Psoas muscle (tissue), 8 donors: ENCODE data around the gene FAM78B. TPM values are rescaled to one million over a fixed set of nuclear protein-coding genes. Genes with fewer than 3 reads are reported as not detected.

Source experiments
- ATAC-seq, 4 donors: fragments of 200-7000 bp; cut with Tn5 transposase; one replicate each; pipeline ENCODE4 v1.9.1; 2020; ENCODE audit warnings: moderate library complexity in 3 of 4, mild to moderate bottlenecking in 2 of 4
- DNase-seq, 2 donors: peaks; one replicate each; pipeline ENCODE4 v3.0.0-alpha.2; 2020
- H3K27ac ChIP-seq: fragments of 200-600 bp; one replicate; pipeline ENCODE4 v1.8.0; 2022
- H3K27me3 ChIP-seq, 3 donors: fragments of 200-600 bp in 1 of 3; one replicate each; pipeline versions ENCODE4 v1.6.1 to v1.8.0; 2013 to 2022; ENCODE audit warnings: low read length in 2 of 3, mild to moderate bottlenecking in 2 of 3, moderate library complexity in 1 of 3; ENCODE audit not compliant: insufficient read depth in 3 of 3
- H3K36me3 ChIP-seq, 2 donors: fragments of 200-600 bp in 1 of 2; one replicate each; pipeline versions ENCODE4 v1.6.1 to v1.8.0; 2013 to 2022; ENCODE audit warnings: low read depth in 1 of 2, mild to moderate bottlenecking in 1 of 2, moderate library complexity in 1 of 2; ENCODE audit not compliant: insufficient read depth in 1 of 2
- H3K4me1 ChIP-seq: fragments of 200-600 bp; one replicate; pipeline ENCODE4 v1.8.0; 2022
- H3K4me3 ChIP-seq: fragments of 200-600 bp; one replicate; pipeline ENCODE4 v1.8.0; 2022; ENCODE audit warnings: mild to moderate bottlenecking
- H3K9me3 ChIP-seq: fragments of 200-600 bp; one replicate; pipeline ENCODE4 v1.8.0; 2022
- WGBS, 3 donors: extraction: QIAGEN DNeasy Blood & Tissue Kit; methylation state at CpG; one replicate each; pipeline versions ENCODE4 v1.1.6 to v1.1.7; 2013; 5-methylcytosine and 5-hydroxymethylcytosine counted together
- intact Hi-C, 2 donors: fragments of 100-400 bp; cut with DNase I; formaldehyde crosslinking; loops; one replicate each; pipeline versions ENCODE4 v1.11.0 to v1.14.2; 2022
- polyA plus RNA-seq, 3 donors: library from polyadenylated mRNA; stranded (reverse); fragments of 200-250 nt; gene quantifications; one replicate each; pipeline ENCODE4 v1.2.3, GENCODE V29; 2013
- total RNA-seq, 4 donors: library from RNA; stranded (reverse); fragmentation: NEBNext Ultra II Directional in 2 of 4; extraction: Animal tissue kit (Norgen Biotek cat#: 25700) in 2 of 4; gene quantifications; one replicate each; pipeline versions ENCODE4 v1.2.1 to v1.2.4, GENCODE V29; 2021 to 2023
- TF ChIP-seq, protein P1 (sequence below): fragments of 200-600 bp; IDR thresholded peaks from one replicate; pipeline ENCODE4 v1.8.0; 2022; ENCODE audit warnings: antibody characterized with exemption
- donor health status: healthy with polysubstance abuse.
- donor health status: DM: no; HTN: no; CAD: no; lungs with moderate emphysema.
- donor health status: Bipolar disorder and iron deficiency.
- donor health status: healthy.
- donor health status: DM: yes; HTN: yes; CAD: no.
- donor health status: DM: no; HTN: no; CAD: no.
- donor health status: DM: no; HTN: no; CAD: no.
- donor health status: DM: yes; HTN: yes; CAD: no.

Gene FAM78B
- total and polyA plus RNA-seq, 7 donors = 1.6 to 9.8 (median 4.9) TPM

DNA sequence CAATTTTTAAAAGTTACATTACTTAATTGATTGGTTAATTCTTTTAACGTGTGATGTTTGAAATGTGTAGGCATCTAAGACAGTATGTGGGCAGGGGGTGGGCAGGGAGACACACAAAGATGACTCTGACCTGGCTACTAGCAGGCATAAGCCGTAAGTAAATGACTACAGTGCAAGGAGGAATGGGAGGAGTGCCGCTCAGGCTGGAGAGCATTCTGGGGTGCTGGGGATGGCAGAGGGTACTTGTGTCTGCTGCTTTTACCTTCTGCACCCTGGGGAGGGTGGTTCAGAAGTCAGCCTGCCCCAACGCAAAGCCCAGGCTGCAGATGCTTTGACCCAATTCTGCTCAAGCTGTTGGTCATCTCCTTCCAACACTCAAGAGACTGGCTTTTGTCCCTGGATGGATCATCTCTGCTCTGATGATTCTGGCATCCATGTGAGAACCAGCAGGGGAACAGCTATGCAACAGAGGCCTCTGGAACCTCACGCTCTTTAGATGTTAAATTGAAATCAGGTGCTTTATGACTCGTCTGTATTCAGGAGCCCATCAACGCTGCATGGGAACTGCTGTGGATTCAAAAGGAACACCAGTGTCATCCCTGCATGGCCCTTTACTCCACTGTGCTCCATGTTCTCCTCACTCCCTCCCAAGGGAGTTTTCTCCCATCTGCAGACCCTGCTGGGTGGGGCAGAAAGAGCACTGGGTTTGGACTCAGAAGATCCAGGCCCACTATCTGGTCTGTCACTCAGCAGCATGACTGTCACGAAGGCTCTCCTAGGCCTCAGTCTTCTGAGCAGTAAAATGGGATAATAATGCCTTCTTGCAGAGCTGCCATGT lies 78.8 kb downstream of the FAM78B start:
- TF ChIP-seq, protein P1, sequence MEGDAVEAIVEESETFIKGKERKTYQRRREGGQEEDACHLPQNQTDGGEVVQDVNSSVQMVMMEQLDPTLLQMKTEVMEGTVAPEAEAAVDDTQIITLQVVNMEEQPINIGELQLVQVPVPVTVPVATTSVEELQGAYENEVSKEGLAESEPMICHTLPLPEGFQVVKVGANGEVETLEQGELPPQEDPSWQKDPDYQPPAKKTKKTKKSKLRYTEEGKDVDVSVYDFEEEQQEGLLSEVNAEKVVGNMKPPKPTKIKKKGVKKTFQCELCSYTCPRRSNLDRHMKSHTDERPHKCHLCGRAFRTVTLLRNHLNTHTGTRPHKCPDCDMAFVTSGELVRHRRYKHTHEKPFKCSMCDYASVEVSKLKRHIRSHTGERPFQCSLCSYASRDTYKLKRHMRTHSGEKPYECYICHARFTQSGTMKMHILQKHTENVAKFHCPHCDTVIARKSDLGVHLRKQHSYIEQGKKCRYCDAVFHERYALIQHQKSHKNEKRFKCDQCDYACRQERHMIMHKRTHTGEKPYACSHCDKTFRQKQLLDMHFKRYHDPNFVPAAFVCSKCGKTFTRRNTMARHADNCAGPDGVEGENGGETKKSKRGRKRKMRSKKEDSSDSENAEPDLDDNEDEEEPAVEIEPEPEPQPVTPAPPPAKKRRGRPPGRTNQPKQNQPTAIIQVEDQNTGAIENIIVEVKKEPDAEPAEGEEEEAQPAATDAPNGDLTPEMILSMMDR = no peak
- no peak overlapping the region for H3K27ac ChIP-seq
- H3K27me3 ChIP-seq = no peaks in the 10 kb centered on the region
- ATAC-seq (no peak), DNase-seq (no peak)
- WGBS, 3 donors = 71 to 79% (median 77%) methylated on average over 8 of the region's 8 CpGs
- no peaks in the 10 kb centered on the region for H3K36me3 ChIP-seq
- H3K4me1 ChIP-seq = no peaks in the 10 kb centered on the region
- no peaks in the 10 kb centered on the region for H3K9me3 ChIP-seq
- intact Hi-C loops = no loop called here
- no peak overlapping the region for H3K4me3 ChIP-seq

DNA sequence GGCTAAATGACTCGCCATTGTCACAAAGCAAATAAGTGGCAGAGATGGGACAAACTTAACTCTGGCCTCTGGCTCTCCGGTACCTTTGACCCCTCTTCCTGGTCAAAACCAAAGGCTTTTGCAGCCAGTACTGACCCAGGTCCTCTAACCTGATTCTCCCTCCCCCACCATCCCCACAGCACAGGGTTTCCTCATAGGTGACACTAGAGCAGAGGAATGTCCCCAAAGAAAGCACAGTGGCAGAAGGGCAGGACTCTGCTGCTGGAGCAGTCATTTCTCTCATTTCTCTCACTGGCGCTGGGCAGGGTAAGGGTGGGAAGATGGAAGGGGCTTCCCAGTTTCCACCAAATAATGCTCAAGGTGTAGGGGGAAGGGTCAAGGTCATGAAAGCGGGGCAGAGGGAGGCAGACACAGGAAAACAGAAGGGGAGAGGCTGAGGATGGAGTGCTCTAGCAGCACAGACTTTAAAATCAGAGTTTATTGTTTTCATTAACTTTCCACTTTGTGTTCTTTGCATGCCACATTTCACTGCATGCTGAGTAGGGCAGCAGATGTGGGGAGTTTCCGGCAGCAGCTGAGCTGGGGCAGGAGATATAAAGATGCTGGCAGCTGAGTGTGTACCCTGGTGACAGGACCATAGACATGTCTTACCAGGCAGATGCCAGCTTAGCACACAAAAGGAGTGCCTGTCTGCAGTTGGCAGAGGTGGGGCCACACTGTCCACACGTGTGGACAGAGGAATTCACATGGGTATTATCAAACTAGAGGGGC lies 80.5 kb downstream of the FAM78B start:
- ATAC-seq (no peak), DNase-seq (no peak)
- TF ChIP-seq, protein P1 = no peak
- no peaks in the 10 kb centered on the region for H3K36me3 ChIP-seq
- H3K27me3 ChIP-seq = no peaks in the 10 kb centered on the region
- H3K9me3 ChIP-seq = no peaks in the 10 kb centered on the region
- H3K27ac ChIP-seq = no peak overlapping the region
- intact Hi-C loops = no loop called here
- H3K4me1 ChIP-seq = no peaks in the 10 kb centered on the region
- WGBS, 3 donors = 71 to 73% (median 72%) methylated on average over 6 of the region's 6 CpGs
- H3K4me3 ChIP-seq = no peak overlapping the region

DNA sequence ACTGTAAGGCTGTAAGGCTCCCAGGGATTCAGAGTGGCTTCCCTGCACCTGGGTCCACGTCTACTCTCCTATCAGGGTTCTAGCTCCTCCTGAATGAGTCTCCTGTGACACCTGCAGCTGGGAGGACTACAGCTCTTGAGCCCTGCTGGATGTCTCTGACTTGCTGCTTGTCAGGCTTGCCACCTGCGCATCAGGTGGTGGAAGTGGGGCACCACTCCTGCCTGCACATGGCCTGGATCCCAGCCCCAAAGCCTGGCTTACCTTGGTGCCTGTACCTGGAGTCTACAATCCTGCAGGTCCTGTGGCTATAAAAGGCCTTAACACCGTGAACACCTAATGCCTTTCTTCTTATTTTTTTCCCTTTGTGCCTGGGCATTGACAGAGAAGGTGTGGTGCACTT lies 82.2 kb downstream of the FAM78B start:
- ATAC-seq (no peak), DNase-seq (no peak)
- TF ChIP-seq, protein P1 = no peak
- WGBS, 3 donors = 94 to 98% (median 98%) methylated on average over 3 of the region's 3 CpGs
- H3K27ac ChIP-seq = no peak overlapping the region
- intact Hi-C loops = no loop called here
- H3K4me3 ChIP-seq = no peak overlapping the region
- H3K9me3 ChIP-seq = no peaks in the 10 kb centered on the region
- no peaks in the 10 kb centered on the region for H3K36me3 ChIP-seq
- H3K4me1 ChIP-seq = no peaks in the 10 kb centered on the region
- H3K27me3 ChIP-seq = no peaks in the 10 kb centered on the region

DNA sequence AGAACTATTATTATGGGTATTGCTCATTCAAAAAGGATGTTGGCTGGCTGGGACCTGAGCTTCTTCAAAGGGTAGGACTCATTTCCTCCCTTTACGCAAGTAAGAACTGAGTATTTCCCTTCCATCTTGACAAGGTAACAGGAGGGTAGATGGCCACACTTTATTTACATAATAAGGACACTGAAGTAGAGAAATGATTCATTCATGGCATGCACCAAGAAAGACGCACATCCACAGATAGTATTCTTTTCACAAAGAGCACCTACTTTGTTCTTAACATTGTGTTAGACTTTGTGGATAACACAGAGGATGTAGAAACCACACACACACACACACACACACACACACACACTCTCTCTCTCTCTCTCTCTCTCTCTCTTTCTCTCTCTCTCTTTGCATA lies 82.9 kb downstream of the FAM78B start:
- no peak overlapping the region for H3K27ac ChIP-seq
- H3K9me3 ChIP-seq = no peaks in the 10 kb centered on the region
- no peaks in the 10 kb centered on the region for H3K4me1 ChIP-seq
- WGBS, 3 donors = 35 to 48% (median 42%) methylated on average over 2 of the region's 2 CpGs
- DNase-seq (no peak), ATAC-seq (no peak)
- intact Hi-C loops = no loop called here
- no peaks in the 10 kb centered on the region for H3K27me3 ChIP-seq
- no peak overlapping the region for H3K4me3 ChIP-seq
- H3K36me3 ChIP-seq = no peaks in the 10 kb centered on the region
- TF ChIP-seq, protein P1 = no peak
